Kidney (tissue), 14 donors: ENCODE results near the gene MRPS12. TPM values are rescaled to one million over a fixed set of nuclear protein-coding genes. Genes with fewer than 3 reads are reported as not detected.

Source experiments
- DNase-seq, 5 donors: peaks; one replicate each; pipeline ENCODE4 v3.0.0-alpha.2; 2013 to 2020
- FAIRE-seq: peaks from 2 replicates; lab custom pipeline; 2012; peaks lifted over from hg19 to GRCh38; lab: Jason Lieb, UNC
- H3K27ac ChIP-seq, 2 donors: one replicate each; pipeline ENCODE4 v1.7.0; 2013; ENCODE audit warnings: low read depth in 2 of 2, low read length in 2 of 2, inconsistent platforms in 1 of 2
- H3K27me3 ChIP-seq: one replicate; pipeline ENCODE4 v1.7.1; 2013; ENCODE audit warnings: low read length, inconsistent platforms; ENCODE audit not compliant: control insufficient read depth, insufficient read depth
- H3K36me3 ChIP-seq, 3 donors: one replicate each; pipeline versions ENCODE4 v1.7.0 to v1.7.1; 2013; ENCODE audit warnings: low read length in 3 of 3, control low read depth in 1 of 3, inconsistent platforms in 1 of 3; ENCODE audit not compliant: insufficient read depth in 3 of 3, control insufficient read depth in 2 of 3
- H3K4me1 ChIP-seq, 3 donors: one replicate each; pipeline versions ENCODE4 v1.7.0 to v1.7.1; 2013; ENCODE audit warnings: low read length in 3 of 3, inconsistent platforms in 1 of 3, low read depth in 1 of 3; ENCODE audit not compliant: control insufficient read depth in 2 of 3, insufficient read depth in 2 of 3
- H3K4me3 ChIP-seq, 3 donors: one replicate each; pipeline versions ENCODE4 v1.7.0 to v1.8.1; 2013; ENCODE audit warnings: low read length in 3 of 3, control low read depth in 1 of 3, inconsistent platforms in 1 of 3
- H3K9ac ChIP-seq, 3 donors: one replicate each; pipeline versions ENCODE4 v1.7.0 to v1.7.1; 2013; ENCODE audit warnings: low read length in 3 of 3, control low read depth in 1 of 3, inconsistent platforms in 1 of 3
- H3K9me3 ChIP-seq, 3 donors: one replicate each; pipeline versions ENCODE4 v1.7.0 to v1.7.1; 2013; ENCODE audit warnings: low read length in 3 of 3, control low read depth in 1 of 3, inconsistent platforms in 1 of 3; ENCODE audit not compliant: control insufficient read depth in 2 of 3, insufficient read depth in 1 of 3
- intact Hi-C: fragments of 100-400 bp; cut with DNase I; formaldehyde crosslinking; loops from one replicate; pipeline ENCODE4 v1.11.1; 2022
- polyA plus RNA-seq: library from polyadenylated mRNA; stranded (reverse); fragments of 350-450 nt; fragmentation: Illumina TruSeq; extraction: RNeasy Lipid Tissue Mini Kit (QIAGEN cat#74804); gene quantifications from one replicate; pipeline ENCODE4 v1.2.3, GENCODE V29; 2014; ENCODE audit warnings: low read depth, low replicate concordance; ENCODE audit not compliant: insufficient read depth
- total RNA-seq: library from RNA; stranded (reverse); fragmentation: NEBNext Ultra II Directional; extraction: Animal tissue kit (Norgen Biotek cat#: 25700); gene quantifications from one replicate; pipeline ENCODE4 v1.2.1, GENCODE V29; 2021
- TF ChIP-seq, protein P1 (sequence below): IDR thresholded peaks from 3 replicates; pipeline ENCODE4 v1.5.1; 2012; ENCODE audit warnings: mild to moderate bottlenecking, moderate library complexity, borderline replicate concordance; ENCODE audit not compliant: insufficient read depth; ENCODE audit errors: extremely low read depth
- donor health status: control.
- donor health status: control.
- donor health status: control.
- donor health status: control.
- donor health status: control.
- donor health status: DM: yes; HTN: yes; CAD: no.
- donor health status: Normal renal cell carcinoma (clear cell type).

MRPS12 gene
- total and polyA plus RNA-seq, 2 donors from 2014 or later, result 28.5 to 110 TPM

DNA sequence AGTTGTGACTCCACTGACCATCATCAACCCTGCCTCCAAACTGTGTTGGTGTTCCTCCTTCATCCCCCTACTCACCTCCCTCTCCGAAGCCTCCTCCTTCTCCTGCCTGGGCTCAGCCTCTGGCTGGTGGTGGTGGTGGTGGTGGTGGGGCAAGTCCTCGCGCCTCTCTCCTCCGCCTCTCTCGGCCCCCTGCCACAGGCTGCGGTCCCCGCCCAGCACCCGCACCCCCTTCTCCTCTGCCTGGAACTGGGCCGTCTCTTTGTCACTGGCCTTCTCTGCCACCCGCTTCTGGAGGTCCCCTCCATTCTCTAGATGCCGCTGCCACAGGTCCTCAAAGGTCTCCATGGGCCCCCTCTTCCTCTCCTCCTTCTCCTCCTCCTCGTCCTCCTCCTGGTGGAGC is 20.3 kb upstream of the MRPS12 start:
- DNase-seq (no peak), FAIRE-seq (no peak)
- peaks cover 0 to 6% (median 2%) of the 10 kb centered on the region in 3 donors for H3K36me3 ChIP-seq
- no peak overlapping the region for H3K9ac ChIP-seq
- no peak overlapping the region for H3K4me3 ChIP-seq
- H3K27me3 ChIP-seq, result peaks cover 2% of the 10 kb centered on the region
- intact Hi-C loops, result no loop called here
- no peaks in the 10 kb centered on the region for H3K9me3 ChIP-seq
- no peak overlapping the region for H3K27ac ChIP-seq
- TF ChIP-seq, protein P1, sequence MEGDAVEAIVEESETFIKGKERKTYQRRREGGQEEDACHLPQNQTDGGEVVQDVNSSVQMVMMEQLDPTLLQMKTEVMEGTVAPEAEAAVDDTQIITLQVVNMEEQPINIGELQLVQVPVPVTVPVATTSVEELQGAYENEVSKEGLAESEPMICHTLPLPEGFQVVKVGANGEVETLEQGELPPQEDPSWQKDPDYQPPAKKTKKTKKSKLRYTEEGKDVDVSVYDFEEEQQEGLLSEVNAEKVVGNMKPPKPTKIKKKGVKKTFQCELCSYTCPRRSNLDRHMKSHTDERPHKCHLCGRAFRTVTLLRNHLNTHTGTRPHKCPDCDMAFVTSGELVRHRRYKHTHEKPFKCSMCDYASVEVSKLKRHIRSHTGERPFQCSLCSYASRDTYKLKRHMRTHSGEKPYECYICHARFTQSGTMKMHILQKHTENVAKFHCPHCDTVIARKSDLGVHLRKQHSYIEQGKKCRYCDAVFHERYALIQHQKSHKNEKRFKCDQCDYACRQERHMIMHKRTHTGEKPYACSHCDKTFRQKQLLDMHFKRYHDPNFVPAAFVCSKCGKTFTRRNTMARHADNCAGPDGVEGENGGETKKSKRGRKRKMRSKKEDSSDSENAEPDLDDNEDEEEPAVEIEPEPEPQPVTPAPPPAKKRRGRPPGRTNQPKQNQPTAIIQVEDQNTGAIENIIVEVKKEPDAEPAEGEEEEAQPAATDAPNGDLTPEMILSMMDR, result no peak
- H3K4me1 ChIP-seq, result no peaks in the 10 kb centered on the region

- FAIRE-seq, result no peak
- H3K9ac ChIP-seq, result no peak overlapping the region
- TF ChIP-seq, protein P1, result no peak
- H3K27me3 ChIP-seq, result peaks cover 2% of the 10 kb centered on the region
- no peak overlapping the region for H3K27ac ChIP-seq
- H3K4me1 ChIP-seq, result no peaks in the 10 kb centered on the region
- H3K9me3 ChIP-seq, result no peaks in the 10 kb centered on the region
- H3K4me3 ChIP-seq, result no peak overlapping the region
- peaks cover 0 to 3% (median 0%) of the 10 kb centered on the region in 3 donors for H3K36me3 ChIP-seq
- intact Hi-C loops, result no loop called here
- peak in 1 of 5 donors; percentile 10 for DNase-seq
Observed at GRCh38 chr19:38911388-38912001, 19.2 kb upstream of the MRPS12 start.

GRCh38 chr19:38912600-38913514 is 17.9 kb upstream of the MRPS12 start:
- Histone ChIP-seq H3K9me3 (no peaks in the 10 kb centered on the region), H3K27me3 (peaks cover 2% of the 10 kb centered on the region), H3K9ac (no peak overlapping the region), H3K4me3 (no peak overlapping the region), H3K36me3 (peaks cover 0 to 1% (median 0%) of the 10 kb centered on the region in 3 donors), H3K27ac (no peak overlapping the region), H3K4me1 (no peaks in the 10 kb centered on the region)
- TF ChIP-seq, protein P1, result no peak
- no peak for FAIRE-seq
- intact Hi-C loops, result no loop called here
- peak in 1 of 5 donors; percentile 63 for DNase-seq
